GM19372 (cell line): ENCODE data around the gene SLC17A1.

Source experiments
- ATAC-seq: cut with Tn5 transposase; IDR thresholded peaks from one replicate; pipeline ENCODE4 v1.9.1; 2021; ENCODE audit warnings: mild to moderate bottlenecking, low read depth, moderate library complexity; ENCODE audit not compliant: unreplicated experiment

SLC17A1 gene, protein sequence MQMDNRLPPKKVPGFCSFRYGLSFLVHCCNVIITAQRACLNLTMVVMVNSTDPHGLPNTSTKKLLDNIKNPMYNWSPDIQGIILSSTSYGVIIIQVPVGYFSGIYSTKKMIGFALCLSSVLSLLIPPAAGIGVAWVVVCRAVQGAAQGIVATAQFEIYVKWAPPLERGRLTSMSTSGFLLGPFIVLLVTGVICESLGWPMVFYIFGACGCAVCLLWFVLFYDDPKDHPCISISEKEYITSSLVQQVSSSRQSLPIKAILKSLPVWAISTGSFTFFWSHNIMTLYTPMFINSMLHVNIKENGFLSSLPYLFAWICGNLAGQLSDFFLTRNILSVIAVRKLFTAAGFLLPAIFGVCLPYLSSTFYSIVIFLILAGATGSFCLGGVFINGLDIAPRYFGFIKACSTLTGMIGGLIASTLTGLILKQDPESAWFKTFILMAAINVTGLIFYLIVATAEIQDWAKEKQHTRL

DNA sequence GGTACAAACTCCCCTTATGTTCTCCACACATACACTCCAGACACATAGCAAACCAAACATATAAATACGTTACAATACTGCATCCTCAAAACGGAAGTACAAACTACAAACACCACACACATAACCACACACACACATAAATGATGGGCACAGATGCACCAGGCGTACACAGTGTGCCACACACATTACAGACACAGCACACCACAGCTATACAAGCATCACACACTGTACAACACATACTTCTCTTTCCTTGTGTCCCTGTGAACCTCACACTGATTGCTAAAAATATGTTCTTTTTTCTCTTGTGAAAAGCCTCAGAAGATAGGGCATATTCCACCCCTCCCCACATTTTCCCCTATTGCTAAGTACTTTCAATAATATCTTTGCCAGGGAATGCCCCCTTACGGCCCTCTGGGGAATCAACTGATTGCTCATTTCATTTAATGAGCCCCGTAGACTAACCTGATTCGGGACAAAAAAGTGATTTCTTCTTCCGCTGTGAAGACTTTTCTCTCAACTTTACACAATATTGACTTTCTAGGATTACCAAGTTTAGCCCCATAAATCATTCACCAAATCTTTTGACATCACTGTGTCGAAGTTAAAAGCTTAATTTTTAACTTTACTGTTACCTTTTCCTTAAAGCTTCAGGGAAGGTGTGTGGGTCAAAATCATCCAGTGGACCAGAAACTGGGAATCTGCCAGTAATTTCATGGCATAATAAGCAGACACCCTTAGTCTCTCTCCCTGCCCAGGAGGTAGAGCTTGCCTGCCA, at the start of gene SLC17A1:
TSS of gene SLC17A1 (minus strand) at position 521 of the 775 bp plus-strand sequence. CDS start 1,495 bp downstream, outside the sequence.
- no peak for ATAC-seq

DNA sequence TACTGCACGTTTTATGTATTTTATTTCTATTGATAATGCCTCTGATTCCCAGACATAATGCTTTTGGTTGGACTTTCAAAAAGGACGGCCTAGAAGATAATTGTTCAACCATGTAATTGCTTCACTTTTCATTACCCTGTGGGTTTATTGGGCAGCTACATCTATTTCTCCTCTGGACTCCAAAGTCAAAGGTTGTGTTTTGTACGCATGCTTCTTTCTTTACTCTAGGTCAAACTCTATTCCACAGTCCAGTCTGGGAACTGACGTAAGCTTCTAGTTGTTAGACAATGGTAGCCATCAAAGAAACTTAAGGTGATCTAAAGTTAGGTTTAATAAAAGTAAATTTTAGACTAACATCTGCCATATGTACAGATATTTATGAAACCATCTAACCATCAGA, 48.7 kb upstream of the SLC17A1 start:
- ATAC-seq, result no peak

DNA sequence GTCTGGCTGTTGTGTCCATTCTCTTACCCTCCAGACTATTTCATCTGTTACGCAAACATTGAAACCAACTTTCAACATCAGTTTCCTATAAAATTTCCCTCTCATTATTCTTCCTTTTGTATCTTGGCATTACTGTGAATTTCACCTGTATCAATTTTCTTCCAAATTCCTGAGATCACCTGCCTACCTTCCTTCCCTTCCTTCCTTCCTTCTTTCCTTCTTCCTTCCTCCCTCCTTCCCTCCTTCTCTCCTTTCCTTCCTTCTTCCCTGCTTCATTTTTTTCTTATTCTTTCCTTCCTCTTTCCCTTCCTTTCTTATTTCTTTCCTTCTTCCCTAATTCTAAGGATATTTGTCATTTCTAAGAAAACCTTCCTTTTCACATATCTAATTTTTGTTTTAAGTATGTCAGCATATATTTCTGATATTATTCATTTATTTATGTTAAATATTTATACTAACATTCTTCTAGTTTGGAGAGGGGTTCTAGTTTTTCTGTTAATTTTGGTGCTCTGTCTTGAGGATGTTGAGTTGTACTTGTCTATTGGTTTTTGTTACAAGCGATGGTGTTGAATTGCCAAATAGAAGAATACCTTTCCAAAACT, 47.0 kb upstream of the SLC17A1 start:
- ATAC-seq, result no peak

DNA sequence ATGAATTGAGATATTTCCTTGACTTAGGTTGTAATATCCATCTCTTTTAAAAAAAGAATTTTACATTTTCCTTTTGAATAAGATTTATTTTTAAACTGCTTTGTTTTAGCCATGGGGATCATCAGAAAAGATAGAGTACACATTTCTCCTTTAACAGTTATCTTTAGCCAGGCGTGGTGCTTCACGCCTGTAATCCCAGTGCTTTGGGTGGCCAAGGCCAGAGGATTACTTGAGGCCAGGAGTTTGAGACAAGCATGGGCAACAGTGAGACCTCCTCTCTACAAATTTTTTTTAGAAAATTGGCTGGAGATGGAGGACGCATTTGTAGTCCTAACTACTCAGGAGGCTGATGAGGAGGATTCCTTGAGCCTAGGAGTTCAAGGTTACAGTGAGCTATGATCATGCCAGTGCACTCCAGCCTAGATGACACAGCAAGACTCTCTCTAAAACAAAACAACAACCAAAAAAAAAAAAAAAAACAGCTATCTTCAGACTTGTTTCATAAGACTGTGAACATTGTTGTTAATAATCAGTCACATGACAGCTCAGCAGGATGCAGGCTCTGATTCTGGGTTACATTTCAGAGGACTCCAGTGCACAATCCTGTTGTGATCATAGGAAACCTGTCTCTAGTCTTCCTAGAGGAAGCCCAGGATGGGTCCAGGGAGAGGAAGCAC, 44.2 kb upstream of the SLC17A1 start:
- no peak for ATAC-seq

DNA sequence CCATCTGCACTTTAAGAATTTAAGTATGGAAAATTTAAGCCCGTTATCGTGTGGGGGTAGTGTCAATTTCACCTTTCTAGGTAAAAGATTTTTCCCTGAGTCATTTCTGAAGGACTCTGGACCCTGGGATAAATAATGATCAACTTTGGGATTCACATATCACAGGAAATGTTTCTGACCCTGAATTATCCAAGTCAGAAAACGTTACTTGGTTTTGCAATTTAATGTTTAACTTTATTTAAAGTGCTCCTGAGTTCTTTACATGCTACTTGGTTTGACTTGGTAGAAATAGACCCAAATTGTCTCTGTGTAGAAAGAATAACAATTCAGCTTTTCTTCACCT, 43.7 kb upstream of the SLC17A1 start:
- no peak for ATAC-seq

DNA sequence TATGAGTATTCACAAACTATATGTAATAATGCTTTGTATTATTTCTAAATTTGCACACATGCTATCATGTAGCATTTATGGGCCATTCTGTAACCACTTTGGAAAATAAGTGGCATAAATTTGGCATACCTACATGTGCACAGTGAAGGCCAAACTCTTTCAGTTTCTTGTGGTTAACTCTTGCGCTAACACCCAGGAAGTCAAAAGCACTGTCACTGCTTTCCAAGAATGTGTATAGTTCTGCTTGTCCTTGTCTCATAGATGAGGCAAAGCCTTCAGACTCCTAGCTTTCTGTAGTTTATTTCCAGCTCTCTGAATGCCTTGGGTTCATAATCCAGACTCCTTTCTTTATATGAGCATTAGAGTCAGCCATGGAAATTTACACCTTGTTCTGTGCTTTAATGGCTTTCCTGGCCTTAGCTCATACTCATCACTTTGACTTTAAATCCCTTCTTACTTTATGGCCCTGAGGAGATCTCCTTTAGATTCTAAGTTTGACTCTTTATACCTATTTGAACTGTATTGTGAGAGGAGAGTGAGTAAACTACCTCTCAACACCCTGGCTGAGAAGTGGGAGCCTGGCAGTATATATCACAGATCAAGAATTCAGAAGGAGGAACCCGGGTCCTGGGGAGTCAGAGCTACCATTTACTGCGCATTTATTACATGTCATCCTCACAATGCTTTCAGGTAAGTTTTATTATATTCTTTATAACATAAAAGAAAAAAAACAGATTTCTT, 43.1 kb upstream of the SLC17A1 start:
- no peak for ATAC-seq

DNA sequence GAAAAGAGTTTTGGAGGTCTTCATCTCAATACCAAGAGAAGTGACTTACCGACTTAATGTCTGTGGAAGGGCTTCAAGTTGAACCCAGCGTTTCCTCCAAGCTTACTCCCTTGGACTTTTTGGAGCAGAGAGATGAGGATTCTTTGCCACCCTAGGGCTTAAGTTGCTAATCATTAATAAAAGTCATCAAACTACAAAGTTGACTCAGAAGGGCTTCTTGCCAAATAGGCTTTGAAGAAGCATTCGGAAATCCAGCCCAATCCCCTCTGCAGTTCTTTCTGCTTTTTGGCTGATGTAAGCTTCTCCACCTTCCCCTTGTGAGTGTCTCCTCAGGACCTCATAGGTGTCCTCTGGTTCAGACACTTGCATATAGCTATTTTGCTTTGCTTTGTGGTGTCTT, 42.3 kb upstream of the SLC17A1 start, which contains the start of gene SLC17A3:
TSS of gene SLC17A3 (minus strand) at position 126 of the 400 bp plus-strand sequence. CDS start 5,856 bp downstream, outside the sequence.
- no peak for ATAC-seq

DNA sequence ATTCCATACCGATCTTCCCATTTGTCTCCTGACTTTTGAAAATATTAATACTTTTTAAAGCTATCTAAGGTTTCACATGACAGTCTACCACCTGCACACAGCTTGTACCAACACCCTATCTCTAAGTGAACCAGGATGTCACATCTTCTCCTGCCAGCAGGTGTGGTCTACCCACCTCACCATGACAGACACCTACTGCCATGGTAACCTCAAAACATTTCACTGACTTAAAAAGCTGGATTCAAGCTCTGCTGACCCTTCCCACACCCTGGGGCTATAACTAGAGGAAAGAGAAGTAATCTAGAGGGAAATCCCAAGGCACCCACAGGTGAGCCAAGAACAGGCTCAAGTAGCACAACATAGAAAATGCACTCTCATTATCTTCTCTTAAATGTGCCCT, 41.0 kb upstream of the SLC17A1 start:
- no peak for ATAC-seq

DNA sequence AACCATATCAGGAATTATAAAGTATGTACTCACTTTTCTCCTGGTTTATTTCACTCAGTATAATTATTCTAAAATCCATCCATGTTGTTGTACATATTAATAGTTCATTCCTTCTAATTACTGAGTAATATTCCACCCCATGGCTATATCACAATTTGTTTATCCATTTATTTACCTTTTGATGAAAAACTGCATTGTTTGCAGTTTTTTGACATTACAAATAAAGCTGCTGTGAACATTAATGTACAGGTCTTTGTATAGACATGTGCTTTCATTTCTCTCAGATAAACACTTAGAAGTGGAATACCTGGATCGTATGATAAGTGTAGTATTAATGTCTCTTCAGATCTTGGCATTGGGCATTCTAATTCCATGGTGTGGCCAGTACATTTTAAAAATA, 38.0 kb upstream of the SLC17A1 start:
- ATAC-seq, result no peak

DNA sequence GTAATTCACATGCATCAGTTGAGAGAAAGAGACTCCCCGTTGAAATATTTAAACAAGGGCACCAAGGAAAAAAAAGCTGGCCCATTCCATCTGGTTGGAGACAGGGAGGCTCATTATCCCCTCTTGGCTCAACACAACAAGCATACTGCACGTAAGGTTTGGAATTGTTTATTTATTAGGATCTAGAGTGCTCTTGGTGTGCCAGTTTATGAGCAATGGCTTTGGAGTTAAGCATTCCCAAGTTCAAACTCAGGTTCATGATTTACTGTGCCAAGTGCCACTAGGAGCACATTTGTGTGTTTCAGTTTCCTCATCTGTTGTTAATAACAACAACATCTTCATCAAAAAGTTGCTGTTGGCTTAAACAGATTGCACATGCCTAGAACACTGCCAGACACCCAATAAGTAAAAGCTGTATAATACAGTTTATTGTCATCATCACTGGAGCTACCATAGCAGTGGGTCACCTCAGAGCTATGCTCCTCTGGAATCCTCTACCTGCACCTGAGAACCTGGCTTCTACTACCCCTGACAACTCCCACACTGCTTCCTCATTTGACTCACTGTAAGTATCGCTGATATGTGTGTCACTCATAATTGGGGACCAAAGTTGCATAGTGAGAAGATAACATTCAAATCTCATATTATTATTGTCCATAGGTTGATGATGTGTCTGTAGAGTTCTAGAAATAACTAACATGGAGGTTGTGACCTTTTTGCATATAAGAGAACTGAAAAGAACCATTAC, 36.8 kb upstream of the SLC17A1 start:
- no peak for ATAC-seq

DNA sequence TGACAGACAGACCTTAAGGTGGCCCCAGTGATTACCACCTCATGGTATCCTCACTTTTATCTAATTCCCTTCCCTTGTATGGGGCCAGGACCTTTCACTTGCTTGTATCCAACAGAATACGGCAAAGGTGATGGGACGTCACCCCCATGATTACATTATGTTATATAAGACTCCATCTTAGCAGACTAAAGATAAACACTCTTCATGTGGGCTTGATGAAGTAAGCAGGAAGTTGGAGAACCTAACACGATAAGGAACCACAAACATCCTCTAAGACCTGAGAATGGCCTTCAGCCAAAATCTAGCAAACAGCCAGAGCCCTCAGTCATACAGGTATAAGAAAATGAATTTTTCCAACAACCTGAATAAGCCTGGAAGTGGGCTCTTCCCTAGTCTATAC, 34.2 kb upstream of the SLC17A1 start:
- ATAC-seq, result no peak

DNA sequence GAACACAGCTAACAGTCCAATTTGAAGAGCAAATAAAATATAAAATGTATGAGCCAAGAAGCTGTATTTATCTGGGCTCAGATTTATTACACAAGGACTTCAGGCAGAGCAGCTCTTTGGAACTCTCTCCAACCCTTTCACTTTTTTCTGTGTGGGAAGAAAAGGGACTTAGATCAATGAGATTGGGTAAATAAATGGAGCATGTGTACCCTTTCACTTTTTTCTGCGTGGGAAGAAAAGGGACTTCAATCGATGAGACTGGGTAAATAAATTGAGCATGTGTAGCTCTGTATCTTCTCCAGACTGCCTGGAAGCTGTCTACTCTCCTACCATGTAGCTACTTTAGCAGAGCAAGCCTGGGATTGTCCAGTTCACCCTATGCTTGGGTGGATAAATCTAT, 31.5 kb upstream of the SLC17A1 start:
- ATAC-seq, result no peak

DNA sequence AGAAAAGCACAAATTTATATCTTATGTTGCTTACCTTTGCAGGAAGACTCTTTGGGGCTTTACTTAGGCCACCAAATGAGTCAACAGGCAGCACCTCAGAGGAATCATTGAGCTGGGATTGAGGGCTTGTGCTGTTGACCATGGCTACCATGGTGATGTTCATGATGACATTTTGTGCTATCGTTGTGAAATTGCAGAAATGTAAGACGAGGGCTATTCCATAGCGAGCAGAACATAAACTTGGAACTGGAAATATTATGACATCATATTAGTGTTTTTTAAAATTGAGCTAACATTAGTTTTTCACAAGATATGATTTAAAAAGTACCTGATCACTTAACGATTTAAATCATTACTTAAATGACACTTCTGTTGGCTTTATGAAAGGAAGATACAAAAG, 30.3 kb upstream of the SLC17A1 start:
- no peak for ATAC-seq

DNA sequence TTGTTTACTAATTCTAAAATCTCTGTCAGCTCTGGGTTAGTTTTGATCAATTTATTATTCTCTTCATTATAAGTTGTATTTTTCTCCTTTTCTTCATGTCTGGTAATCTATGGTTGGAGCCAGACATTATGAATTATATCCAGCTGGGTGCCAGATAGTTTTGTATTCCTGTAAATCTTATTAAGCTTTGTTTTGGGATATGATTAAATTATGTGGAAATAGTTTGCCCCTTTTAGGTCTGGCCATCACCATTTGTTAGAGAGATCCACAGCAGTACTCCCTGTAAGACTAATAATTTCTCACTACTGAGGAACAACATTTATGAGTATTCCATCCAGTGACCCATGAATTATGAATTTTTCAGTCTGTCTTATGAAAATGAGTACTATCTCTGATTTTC, 20.9 kb upstream of the SLC17A1 start:
- ATAC-seq, result no peak

DNA sequence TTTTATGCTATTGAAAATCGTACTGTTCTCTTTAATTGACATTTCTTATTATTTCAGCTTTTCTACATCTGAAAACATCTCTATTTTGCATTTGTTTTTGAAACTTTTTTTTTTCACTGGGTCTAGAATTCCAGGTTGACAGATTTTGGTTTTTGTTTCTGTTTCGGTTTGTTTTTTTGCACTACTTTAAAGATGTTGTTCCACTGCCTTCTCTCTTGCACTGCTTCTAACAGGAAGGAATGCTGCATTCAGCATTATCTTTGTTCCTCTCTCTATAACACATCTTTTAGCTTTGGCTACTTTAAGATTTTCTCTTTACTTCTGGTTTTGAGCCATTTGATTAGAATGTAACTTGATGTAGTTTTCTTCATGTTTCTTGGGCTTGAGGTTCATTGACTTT, 20.1 kb upstream of the SLC17A1 start:
- no peak for ATAC-seq

DNA sequence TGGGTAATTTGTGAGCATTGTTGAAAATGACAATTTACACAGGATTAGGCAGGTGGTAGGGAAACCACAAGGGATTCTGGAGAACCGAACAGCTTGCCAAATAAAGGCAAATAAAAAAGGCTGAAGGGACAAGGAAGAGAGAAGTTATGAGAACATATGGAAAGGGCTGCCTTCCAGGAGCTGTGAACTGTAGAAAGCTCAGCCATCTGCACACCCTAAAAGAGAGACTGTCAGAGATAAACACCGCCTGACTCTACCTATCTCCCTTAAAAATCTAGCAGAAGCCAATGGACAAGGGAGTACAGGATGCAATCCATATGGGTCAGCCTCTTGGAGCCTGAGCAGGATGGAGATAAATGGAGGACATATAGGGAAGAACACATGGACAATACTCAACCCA, 12.7 kb upstream of the SLC17A1 start:
- ATAC-seq, result no peak

DNA sequence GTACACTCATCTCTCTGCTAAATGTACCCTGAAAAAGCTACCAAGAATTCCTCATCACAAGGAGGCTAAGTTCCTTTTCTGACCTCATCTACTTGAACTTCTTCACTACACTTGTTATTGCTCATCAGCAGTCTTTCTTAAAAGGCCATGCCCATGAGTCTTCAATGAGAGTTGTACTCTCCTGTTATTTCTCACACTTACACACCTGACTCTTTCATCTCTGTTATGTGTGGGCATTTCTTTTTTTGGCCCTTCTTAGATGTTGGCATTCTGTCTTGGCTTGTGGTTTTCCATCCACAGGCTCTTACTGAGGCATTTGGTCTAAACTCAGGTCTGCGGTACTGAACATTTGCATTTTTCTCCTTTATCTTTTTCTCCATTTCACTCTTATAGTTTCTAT, 10.7 kb upstream of the SLC17A1 start:
- ATAC-seq, result no peak

DNA sequence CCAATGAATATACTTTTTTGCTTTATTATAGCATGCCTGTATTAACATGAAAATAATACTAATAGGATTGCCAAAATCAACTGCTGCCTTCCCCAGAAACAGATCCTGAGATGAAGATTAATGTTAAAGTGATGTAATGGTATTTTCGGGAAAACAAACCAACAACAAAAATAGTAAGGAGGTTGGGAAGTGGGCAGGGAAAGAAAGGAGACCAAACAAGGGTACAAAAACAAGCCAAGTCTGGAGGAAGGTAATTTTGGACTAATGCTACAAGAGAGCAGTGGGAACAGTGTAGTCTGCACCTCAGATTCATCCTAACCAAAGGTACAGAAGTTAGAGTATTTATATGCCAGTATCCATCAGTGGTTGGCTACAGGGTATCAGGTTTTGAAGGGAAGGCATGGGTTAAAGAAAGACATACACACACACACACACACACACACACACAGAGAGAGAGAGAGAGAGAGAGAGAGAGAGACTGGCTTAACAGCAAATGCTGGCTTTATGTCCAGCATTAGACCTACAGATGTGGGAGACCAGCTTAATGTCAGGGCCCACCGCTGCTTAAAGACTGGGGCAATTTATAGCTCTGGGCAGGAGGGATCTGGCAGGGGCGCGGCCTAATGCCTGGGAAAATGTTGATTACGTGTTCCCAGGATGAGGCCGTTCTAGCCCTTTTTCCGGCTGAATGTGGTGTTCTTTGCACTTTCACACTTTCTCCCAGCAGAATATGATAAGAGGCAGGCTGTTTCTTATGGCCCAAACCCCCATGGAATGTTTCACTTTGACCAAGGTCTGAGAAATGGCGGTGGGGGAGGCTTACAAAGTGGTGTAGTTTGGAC, 3.8 kb upstream of the SLC17A1 start:
- ATAC-seq, result no peak

DNA sequence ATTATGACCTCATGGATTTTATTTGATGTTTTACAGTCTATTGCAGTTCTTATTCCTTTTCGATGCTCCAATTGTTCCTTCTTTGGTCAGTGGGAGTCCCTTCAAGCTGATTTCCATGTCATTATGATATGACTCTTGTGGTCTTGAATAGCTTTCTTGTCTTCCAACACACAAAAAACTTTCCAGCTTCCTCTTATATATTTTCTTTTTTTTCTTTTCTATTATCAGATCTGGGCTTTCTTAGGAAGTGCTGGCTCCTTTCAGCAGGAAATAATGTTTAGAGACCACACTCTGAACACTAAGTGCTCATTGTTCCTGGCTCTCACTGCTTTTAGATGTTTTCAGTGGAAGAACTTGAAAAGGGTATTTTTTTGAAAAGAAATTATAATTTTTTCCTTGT, 3.1 kb upstream of the SLC17A1 start:
- ATAC-seq, result no peak
